ENCODE results near the gene PDZD8.

Gene PDZD8

GRCh38 chr10:117277675-117278074 lies 97.6 kb downstream of the PDZD8 start:
- DNase-seq, result no peak

GRCh38 chr10:117275121-117275520 lies 100.1 kb downstream of the PDZD8 start:
- DNase-seq, result no peak

GRCh38 chr10:117274509-117274908 lies 100.7 kb downstream of the PDZD8 start:
- no peak for DNase-seq

GRCh38 chr10:117273980-117274379 lies 101.3 kb downstream of the PDZD8 start:
- no peak for DNase-seq

- no peak for DNase-seq
Measured at GRCh38 chr10:117272195-117273076, 102.8 kb downstream of the PDZD8 start.

- DNase-seq, result peak; percentile 35
Measured at GRCh38 chr10:117271427-117271826, 103.8 kb downstream of the PDZD8 start.

- DNase-seq, result no peak
Measured at GRCh38 chr10:117268907-117269306, 106.3 kb downstream of the PDZD8 start.

GRCh38 chr10:117268258-117268657 lies 107.0 kb downstream of the PDZD8 start:
- no peak for DNase-seq

GRCh38 chr10:117266812-117267211 lies 108.4 kb downstream of the PDZD8 start:
- no peak for DNase-seq

GRCh38 chr10:117266400-117266799 lies 108.8 kb downstream of the PDZD8 start:
- DNase-seq, result no peak

GRCh38 chr10:117264782-117265181 lies 110.5 kb downstream of the PDZD8 start:
- DNase-seq, result no peak

GRCh38 chr10:117262903-117263293 lies 112.3 kb downstream of the PDZD8 start:
- DNase-seq, result no peak

GRCh38 chr10:117262291-117262902 lies 112.8 kb downstream of the PDZD8 start:
- no peak for DNase-seq

GRCh38 chr10:117261501-117261900 lies 113.7 kb downstream of the PDZD8 start:
- DNase-seq, result no peak

GRCh38 chr10:117260084-117260483 lies 115.2 kb downstream of the PDZD8 start:
- no peak for DNase-seq

GRCh38 chr10:117259279-117259678 lies 116.0 kb downstream of the PDZD8 start:
- DNase-seq, result no peak

- DNase-seq, result no peak
Measured at GRCh38 chr10:117257721-117258120, 117.5 kb downstream of the PDZD8 start.

- DNase-seq, result no peak
Measured at GRCh38 chr10:117256910-117257309, 118.3 kb downstream of the PDZD8 start.

GRCh38 chr10:117255835-117256460 lies 119.3 kb downstream of the PDZD8 start:
- DNase-seq, result no peak

- DNase-seq, result no peak
Measured at GRCh38 chr10:117254774-117255735, 120.2 kb downstream of the PDZD8 start.

- DNase-seq, result no peak
Measured at GRCh38 chr10:117254338-117254737, 120.9 kb downstream of the PDZD8 start.

GRCh38 chr10:117253908-117254307 lies 121.3 kb downstream of the PDZD8 start:
- DNase-seq, result no peak

GRCh38 chr10:117250411-117250810 lies 124.8 kb downstream of the PDZD8 start:
- no peak for DNase-seq

Data from fibroblast of skin of right biceps (primary cell).